ENCODE data around the gene HIVEP3.

Gene HIVEP3

DNA sequence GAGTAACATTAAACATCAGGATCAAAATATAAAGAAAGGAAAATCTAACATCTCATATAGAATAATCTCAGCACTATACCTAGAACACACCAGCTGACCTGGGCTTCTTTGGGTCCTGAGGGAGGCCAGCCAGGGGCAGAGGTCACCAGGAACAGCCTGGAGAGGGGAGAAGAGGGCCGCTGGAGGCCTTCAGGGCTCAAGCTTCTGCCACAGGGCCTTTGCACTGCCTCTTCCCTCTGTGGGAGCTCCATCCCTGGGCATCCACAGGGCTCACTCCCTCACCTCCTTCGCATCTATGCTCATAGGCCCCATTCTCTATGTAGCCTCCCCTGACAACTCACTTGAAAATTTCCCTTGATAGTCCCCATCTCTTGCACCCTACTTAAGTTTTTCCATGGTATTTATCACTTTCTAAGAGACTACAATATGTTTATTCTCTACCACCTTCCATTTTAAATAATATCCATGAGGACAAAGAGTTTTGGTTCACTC is 73.9 kb downstream of the HIVEP3 start:
- no peak for DNase-seq

DNA sequence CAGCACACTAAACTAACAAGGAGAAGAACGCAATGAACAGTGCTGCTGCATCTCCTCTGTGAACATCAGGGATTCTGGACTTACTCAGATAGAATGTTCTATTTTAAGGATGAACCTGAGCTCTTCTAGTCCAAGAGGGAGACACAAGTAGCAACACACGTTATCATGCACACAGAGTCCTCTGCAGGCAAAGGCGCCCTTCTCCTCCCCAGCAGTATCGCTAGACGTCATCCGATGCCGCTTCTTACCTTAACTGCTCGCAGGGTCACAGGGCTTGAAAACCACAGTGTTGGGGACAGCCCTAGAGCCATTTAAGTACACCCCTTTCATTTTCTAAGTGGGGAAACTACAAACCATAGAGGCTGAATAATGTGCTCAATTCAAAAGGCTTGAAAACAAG is 74.5 kb downstream of the HIVEP3 start:
- DNase-seq: no peak

DNA sequence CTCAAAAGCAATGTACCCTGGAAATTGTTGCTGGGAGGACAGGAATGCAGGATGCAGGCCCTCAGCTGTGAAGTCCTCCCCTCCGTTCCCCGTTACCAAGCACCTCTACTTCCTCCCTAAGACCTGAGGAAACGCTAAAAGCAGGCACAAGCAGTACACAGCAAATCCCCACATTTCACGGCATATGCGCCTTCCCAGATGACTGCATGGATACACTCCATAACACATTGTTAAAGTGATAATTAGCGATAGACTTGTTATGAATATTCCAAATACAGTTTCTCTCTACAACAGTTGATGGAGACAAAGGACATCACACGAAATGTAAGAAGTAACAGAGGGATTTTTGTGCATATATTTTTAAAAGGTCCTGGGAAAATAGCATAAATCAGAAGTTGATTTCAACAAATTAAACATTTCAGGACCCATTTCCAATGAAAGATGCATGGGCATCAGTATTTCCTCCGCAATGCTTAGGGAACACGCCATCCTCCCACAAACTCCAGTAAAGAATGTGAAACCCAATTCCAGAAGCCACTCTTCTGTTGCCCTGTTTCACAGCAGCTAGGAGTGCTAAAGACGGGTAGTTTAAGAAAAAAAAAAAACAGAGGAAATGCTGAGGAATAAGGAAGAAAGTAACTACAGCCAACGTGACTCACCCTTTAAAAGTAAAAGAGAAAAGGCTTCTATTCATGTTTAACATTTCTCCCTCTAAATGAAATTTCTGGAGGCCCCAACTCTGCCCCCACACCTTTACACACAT is 75.5 kb downstream of the HIVEP3 start:
- no peak for DNase-seq

DNA sequence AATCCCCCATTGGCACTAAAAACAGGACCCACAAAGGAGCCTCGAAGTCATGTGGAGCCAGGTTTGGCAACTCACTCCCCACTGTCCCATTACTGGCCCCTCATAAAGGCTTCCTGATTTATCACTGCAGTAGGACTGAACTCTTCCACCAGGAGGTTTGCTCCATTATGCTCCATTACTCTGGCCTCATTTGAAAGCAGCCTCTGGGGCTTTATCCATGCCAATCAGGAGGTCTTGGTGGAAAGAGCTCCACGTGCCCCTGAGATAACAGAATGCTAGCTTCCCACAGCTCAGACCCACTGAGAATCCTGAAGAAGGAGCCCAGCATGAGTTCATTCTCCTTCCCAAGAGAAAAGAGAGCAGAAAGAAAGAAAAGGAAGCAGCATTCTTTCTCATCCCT is 76.4 kb downstream of the HIVEP3 start:
- DNase-seq: no peak

DNA sequence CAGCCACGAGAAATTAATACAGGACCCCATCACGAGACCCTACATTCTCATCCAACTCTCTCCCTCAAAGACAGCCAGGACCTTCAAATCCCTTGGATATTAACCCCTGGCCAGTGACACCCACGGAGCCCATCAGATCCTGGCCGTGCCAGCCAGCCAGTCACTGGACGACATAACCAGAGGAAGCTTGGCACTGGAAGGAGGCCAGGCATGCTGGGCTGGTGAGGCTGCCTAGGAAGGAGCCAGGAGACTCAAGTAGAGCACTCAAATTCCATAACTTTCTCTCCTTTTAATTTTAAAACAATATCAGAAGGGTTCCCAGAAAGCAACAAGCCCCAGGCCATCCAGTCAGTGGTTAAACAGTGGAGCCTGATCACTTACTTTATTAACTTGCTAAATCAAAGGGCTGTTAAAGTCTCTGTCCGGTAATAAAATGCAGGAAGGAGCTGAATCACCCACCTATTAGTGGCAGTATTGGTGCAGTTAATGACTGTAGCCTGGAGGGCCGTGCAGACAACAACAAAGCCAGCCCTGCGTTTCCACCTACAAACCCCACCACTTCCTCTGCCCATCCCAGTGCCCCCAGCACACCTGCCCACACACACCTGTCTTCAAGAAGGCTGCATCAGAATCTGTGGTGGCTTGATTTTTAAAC is 78.0 kb downstream of the HIVEP3 start:
- no peak for DNase-seq

DNA sequence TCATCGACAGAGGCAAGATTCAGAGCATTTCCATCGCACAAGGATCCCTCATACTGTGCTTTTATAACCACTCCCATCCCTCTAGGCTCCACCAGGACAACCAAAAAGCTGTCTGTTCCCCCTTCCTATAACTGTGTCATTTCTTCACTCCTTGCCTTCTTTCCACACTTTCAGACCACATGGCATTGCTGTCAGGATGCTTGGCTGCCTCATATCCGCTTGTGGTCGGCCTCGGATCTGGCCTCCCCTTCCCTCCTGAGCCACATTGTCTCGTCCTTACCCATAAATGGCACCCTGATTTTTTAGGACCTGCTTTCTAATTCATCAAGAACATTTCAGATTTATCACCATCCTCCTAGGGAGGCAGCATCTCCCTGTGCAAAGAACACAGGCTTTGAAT is 80.5 kb downstream of the HIVEP3 start:
- no peak for DNase-seq

DNA sequence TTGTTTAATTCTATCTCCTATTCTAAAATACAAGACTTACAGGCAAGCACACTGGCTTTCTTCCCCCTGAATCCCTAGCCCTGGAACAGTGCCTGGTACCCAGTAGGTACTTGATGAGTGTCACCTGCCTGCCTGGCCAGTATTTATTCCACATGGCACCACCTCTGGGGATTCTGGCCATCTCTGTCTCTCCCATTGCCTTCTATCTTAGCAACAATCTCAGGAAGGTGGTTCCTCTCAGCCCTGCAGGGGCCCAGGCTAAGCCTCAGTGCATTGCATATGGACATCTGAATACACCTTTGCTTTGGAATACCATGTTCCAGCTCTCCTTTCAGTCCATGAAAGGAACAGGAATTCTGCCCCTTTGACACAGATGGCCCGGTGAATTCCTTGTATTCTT is 81.0 kb downstream of the HIVEP3 start:
- no peak for DNase-seq

DNA sequence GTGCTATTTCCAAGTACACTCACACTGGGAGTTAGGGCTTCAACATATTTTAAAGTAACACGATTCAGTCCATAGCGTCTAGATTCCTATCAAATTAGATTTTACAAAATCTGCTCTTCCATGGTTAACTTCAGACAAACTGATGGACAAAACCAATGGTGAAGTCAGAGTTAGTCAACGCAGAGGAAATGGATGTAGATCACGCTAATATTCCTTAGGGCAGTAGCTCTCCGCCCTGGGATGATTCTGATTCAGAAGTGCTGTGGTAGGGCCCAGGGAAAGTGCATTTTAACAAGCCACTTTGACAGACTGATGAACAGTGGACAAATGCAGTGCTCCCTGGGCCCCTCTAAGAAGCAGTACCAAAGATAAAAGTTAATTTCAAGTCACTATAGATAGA is 83.2 kb downstream of the HIVEP3 start:
- no peak for DNase-seq

DNA sequence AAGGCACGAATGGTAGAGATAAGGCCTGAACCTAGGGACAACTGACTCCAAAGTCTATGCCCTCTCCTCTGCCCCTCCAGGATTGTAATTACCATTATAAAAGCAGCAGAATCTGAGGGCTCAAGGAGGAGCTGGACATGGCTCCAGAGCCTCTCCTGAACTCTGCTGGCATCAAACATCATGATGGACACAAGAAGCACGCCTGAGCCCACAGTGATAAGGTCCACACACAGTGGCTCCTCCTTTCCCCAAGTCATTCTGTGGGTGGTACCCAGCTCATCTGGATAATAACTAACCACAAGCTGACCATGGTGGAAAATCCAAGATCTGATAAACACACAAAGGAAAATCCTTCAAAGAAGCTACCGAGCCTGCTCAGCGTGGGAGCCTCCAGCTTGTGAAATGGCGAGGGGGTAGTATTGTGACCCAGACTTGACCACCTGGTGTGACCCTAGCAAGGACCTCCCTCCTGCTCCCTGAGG is 85.2 kb downstream of the HIVEP3 start:
- DNase-seq: no peak

DNA sequence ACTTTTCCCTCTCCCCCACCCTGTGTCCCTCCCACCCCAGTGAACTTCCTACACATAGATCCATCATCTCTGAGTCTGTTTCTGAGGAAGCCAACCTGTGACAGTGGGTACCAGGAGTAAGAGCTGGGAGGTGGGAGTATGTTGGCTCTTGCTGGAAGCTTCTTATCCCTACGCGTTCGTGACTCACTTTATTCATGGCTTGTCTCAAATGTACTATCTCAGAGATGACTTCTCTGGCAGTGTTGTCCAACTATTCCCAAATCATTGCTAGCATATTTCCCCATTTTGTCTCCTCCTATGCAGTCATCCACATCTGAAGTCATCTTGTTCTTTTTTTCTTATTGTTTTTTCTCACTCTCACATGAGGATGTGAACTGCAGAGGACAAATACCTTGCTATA is 88.0 kb downstream of the HIVEP3 start:
- no peak for DNase-seq

DNA sequence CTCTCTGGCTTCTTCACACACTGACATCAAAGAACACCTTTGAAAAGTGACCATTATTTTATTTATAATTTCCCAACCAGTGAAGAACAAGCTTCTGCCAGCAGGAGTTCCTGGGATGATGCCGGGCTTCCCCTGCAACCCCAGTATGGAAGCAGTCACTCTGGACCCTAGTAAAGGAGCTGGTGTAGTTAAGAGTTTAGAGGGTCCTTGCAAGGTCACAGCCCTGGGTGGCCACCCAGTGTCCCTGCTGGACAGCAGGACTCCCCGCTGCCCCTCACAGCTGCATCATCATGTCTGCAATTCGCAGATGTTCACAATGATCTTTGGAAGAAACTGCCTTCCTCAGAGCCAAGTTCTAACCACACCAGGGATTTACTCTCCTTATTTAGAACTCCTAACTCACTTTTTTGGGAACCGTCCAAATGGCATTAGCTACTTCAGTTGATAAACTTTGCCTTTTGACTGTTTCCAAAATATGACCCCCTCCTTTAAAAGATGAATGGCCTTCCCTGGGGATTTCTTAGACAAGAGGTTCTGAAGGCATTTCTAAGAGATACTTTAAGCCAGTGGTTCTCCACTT is 90.6 kb downstream of the HIVEP3 start:
- DNase-seq: no peak

DNA sequence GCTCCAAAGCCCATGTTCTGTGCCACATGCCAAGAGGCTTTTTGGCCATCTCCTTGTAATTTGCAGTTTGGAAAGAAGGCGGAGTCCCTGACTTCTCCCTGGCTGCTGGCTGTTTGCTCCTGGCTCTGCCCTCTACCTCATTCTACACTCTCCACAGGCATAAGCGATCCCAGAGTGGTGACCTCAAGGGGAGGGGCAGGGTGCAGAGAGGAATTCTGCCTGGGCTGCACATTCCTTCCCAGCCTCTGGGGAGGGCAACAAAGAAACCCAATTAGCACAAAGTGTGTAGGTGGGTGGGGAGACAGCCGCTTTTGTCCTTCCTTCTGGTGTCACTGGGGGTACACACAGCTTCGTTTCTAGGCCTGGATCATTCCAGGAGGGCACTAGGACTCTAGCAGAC is 95.3 kb downstream of the HIVEP3 start:
- DNase-seq: no peak

DNA sequence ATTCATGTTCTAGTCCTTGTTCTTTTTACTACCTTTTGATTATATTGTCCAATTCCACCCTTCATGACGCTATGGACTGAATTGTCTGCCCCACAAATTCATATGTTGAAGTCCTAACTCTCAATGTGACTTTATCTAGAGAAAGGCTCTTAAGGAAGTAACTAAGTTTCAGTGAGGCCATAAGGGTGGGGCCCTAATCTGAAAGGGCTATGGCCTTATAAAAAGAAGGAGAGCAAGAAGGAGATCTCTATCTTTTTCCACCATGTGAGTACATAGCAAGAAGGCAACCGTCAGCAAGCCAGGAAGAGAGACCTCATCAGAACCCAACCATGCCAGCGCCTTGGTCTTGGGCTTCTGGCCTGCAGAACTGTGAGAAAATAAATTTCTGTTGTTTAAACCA is 95.9 kb downstream of the HIVEP3 start:
- no peak for DNase-seq

DNA sequence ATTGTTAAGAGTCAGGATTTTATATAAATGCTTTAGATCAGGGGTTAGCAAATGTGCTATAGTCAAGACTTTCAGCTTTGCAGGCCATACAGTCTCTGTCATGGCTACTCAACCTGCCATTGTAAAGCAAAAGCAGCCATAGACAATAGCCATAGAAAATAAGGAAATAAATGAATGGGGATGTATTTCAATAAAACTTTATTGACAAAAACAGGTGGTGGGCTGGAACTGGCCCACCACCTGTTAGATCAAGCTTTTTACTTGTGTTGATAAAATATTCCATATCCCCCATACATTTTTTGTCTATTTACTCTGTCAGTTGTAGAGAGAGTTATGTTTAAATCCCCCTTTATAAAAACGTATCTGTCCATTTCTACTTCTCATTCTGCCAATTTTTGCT is 98.9 kb downstream of the HIVEP3 start:
- no peak for DNase-seq

DNA sequence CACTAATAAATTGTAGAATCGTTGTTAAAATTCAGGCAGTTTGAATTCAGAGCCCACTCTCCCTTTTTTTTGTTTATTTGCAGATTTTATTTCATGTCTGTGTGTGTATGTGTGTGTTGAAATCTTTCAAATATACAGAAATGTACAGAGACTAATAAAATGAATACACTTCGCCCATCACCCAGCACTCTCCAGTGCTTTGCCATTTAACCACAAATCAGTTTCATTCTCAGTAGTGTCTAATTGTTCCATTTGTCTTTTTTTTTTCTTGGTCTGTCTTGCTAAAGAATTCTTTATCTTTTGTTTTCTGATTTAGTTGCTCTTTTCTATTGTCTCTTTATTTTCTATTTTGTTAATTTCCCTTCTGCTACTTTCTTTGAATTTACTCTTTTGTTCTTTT is 99.7 kb downstream of the HIVEP3 start:
- DNase-seq: no peak

DNA sequence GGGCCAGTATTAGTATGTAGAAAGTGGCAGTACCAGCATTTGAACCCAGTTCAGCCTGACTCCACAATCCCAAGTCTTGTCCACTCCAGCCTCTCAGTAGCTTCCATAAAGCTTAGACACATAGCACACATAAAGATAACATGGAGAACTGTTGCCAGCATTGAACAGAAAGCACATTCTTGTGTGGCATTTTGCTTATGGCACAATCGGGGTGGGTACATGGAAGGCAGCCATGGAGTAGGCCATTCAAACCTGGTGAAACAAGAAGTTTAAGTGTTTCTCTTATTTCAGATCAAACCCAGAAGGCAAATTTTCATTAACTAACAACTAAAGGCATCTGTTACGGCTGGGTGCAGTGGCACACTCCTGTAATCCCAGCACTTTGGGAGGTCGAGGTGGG is 102.7 kb downstream of the HIVEP3 start:
- DNase-seq: no peak

DNA sequence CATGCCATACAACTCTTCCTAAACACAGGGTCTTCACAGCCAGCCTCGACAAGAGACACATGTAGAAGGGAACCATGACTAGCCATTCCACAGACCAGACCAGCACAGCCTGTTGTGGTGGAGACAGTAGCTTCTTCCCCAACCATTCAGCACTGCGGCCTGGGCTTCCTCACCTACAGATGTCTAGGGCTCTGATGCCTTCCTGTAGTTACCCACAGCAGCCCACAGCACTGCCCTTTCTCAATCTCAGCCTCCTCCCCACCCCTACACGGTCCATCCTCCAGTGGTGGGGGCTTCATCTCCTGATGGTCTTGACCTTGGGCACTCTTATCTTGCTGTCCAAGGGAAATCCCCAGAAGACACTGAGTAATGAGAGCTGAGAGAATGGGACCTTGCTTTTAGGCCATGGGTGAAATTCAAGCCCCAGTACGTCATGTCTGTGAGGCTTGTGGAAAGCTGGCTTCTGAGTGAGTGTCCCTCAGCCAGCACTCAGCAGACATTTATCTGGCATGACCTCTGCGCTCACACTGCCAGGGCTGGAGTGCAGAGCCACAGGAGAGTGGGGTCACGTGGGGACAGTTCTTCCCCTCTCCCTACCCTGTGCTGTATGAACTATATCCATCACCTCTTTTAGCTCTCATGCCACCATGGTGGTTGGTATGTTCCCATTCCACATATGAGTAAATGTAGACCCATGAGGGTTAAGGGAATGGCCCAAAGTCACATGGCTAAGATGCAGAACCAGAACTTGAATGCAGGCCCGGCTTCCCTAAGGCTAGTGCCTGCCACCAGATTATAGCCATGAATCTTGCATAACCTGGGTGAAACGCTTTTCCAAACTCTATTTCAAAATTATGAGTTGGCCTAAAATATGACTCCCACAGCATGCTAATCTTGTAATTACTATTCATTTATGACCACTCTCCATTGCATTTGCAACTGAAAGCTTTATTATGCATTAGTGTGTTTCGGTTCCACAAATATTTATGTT is 104.7 kb downstream of the HIVEP3 start:
- no peak for DNase-seq

DNA sequence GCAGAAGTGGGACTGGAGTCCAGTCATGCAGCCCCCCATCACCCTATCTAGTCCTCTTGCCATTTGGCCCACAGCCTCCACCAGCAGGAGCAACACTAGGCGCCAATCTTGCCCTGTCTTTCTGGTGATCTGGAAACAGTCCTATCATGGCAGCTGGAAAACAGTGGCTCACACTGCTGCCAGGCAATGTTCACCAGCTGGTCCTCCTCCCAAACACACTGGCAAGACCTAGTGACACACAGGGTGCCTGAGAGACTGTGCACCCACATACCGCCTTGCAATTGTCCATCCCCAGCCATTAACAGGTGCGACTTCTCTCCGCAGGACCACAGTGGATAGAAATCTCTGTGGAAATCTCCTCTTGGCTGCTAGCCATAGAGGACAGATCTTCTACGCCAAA is 105.5 kb downstream of the HIVEP3 start:
- no peak for DNase-seq

DNA sequence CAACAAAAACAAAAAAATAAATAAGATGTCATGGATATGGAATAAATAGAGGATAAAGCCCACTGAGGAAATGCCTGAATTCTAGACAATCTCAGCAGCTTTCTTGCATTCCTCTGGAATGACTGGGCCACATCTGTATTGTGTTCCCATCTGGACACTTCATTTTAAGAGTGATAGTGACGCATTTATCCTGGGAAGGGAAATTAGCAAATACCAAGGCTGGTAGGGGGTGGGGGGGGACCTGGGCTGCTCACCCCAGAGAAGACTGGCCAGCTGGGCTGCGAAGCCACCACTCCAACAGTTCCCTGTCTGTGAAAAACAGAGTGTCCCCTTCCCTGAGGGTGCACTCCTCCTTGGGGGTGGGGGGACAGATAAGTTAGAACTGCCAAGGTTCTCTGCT is 106.3 kb downstream of the HIVEP3 start:
- no peak for DNase-seq

DNA sequence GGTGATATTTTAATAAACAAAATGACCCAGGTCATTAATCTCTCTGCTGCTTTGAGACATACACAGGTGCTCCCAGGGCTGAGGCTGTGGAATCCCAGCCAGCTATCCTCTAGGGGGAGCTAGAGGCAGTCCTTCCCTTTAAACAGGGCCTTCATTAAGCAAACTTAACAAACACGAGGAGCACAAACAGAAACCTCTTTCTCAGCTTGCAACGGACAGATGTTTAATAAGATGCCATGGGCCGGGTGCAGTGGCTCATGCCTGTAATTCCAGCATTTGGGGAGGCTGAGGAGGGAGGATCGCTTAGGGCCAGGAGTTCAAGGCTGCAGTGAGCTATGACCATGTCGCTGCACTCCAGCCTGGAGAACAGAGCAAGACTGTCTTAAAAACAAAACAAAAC is 106.7 kb downstream of the HIVEP3 start:
- peak; percentile 13 for DNase-seq

DNA sequence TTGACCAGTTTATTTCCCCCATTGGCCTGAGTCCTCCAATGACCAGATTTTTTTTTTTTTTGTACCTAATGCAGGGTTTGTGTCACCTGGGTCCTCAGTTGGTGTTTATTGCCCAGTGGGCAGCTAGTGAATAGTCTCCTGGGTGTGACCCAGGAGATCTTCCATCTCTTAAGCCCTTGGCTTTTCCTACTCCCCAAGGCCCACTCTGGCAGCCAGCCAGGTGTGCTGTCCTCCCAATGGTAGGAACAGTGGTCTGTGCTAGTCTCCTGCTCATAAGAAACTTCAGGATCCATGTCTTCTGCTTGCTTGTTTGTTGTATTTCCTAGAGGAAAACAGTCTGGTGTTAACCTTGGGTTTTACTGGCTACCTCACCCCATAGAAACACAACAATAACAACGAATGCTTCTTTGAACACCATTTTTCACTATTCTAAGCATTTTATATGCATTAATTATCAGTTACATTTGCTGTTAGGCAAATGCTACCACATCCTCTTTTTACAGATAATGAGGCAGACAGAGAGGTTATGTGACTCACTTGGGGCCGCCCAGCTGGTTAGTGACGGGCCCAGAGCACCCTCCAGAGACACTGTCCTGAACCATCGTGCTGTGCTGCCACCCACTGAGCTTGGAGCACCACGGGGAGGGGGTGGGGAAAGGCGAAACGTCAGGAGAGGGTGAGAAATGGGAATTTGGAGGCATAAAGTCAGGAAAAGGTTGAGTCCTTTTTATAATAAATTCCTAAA is 107.5 kb downstream of the HIVEP3 start:
- peak; percentile 53 for DNase-seq

DNA sequence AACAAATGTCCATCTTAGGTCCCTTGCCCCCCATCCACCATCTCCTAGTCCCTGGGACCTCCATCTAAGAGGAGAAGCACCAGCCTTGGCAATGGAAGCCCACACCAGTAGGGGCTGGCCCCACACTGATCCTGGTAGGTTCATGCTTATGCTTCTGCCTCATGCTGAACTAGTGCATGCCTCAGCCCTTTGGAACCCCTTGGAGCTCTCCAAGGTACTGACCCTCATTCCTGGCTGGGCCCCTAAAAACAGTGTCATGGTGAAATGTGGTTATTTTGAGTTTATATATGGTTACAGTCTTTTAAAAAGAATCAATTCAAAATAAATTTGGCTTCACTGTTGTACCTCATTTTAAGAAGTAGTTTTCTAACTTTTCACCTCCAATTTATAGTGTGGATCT is 108.3 kb downstream of the HIVEP3 start:
- DNase-seq: no peak

Data from stimulated activated naive CD4-positive, alpha-beta T cell treated with Interleukin-2 at 50 U/mL for 16 hours (primary cell).